ENCODE results near the gene BARX1.

BARX1 gene

GRCh38 chr9:93907551-93908199 lies 47.5 kb downstream of the BARX1 start:
- Histone ChIP-seq H3K4me1 (ENCODE audit: control insufficient read depth, insufficient read depth, low read length) (no peaks in the 10 kb centered on the region), H3K27ac (ENCODE audit: extremely low read depth, low read depth, low read length) (no peak overlapping the region), H3K36me3 (ENCODE audit: control insufficient read depth in 2 of 2, insufficient read depth in 1 of 2, low read length in 2 of 2) (no peaks in the 10 kb centered on the region), H3K4me3 (ENCODE audit: low read depth, low read length) (no peak overlapping the region), H3K9me3 (ENCODE audit: control insufficient read depth, insufficient read depth, low read depth, low read length) (no peaks in the 10 kb centered on the region)
- CTCF ChIA-PET: no interaction called here
- POLR2A ChIA-PET: no interaction called here
- no peak for TF ChIP-seq ZNF398 (tag by site-specific recombination; IDR thresholded peaks at IDR 0.05)
- TF ChIP-seq ZNF521 (tag by site-specific recombination; IDR thresholded peaks at IDR 0.05): no peak

- Histone ChIP-seq H3K27ac (ENCODE audit: extremely low read depth, low read depth, low read length) (no peak overlapping the region), H3K4me1 (ENCODE audit: control insufficient read depth, insufficient read depth, low read length) (no peaks in the 10 kb centered on the region), H3K9me3 (ENCODE audit: control insufficient read depth, insufficient read depth, low read depth, low read length) (no peaks in the 10 kb centered on the region), H3K4me3 (ENCODE audit: low read depth, low read length) (no peak overlapping the region), H3K36me3 (ENCODE audit: control insufficient read depth in 2 of 2, insufficient read depth in 1 of 2, low read length in 2 of 2) (no peaks in the 10 kb centered on the region)
- ChIA-PET CTCF (no interaction called here), POLR2A (interaction anchor here (0.5 kb wide), 1 partner anchor 676 kb away, joined by 4 read pairs; no protein-coding TSS in a partner anchor)
- TF ChIP-seq ZNF350 (tag by site-specific recombination; IDR thresholded peaks at IDR 0.05) (no peak), MYNN (tag by site-specific recombination; IDR thresholded peaks at IDR 0.05; ENCODE audit: borderline replicate concordance) (no peak), BCL11A (tag by site-specific recombination; IDR thresholded peaks at IDR 0.05; ENCODE audit: low read depth) (no peak), ZFP37 (tag by site-specific recombination; IDR thresholded peaks at IDR 0.05) (no peak)
Observed at GRCh38 chr9:93906195-93906880, 48.8 kb downstream of the BARX1 start.

- CTCF ChIA-PET: no interaction called here
- Histone ChIP-seq H3K36me3 (ENCODE audit: control insufficient read depth in 2 of 2, insufficient read depth in 1 of 2, low read length in 2 of 2) (no peaks in the 10 kb centered on the region), H3K27ac (ENCODE audit: extremely low read depth, low read depth, low read length) (no peak overlapping the region), H3K4me1 (ENCODE audit: control insufficient read depth, insufficient read depth, low read length) (no peaks in the 10 kb centered on the region), H3K4me3 (ENCODE audit: low read depth, low read length) (no peak overlapping the region), H3K9me3 (ENCODE audit: control insufficient read depth, insufficient read depth, low read depth, low read length) (no peaks in the 10 kb centered on the region)
- no peak for TF ChIP-seq ZNF580 (tag by site-specific recombination; IDR thresholded peaks at IDR 0.05)
- no peak for TF ChIP-seq ZNF610 (tag by site-specific recombination; IDR thresholded peaks at IDR 0.05; ENCODE audit: borderline replicate concordance)
- TF ChIP-seq ZNF621 (tag by site-specific recombination; IDR thresholded peaks at IDR 0.05): no peak
- no peak for TF ChIP-seq ZFHX2 (tag by site-specific recombination; conservative IDR thresholded peaks at IDR 0.05)
- TF ChIP-seq ZBTB7A (tag by site-specific recombination; IDR thresholded peaks at IDR 0.05; ENCODE audit: low read depth): no peak
- no peak for TF ChIP-seq ZNF449 (tag by site-specific recombination; IDR thresholded peaks at IDR 0.05)
- no peak for TF ChIP-seq ZNF513 (tag by site-specific recombination; IDR thresholded peaks at IDR 0.05)
- POLR2A ChIA-PET: no interaction called here
Observed at GRCh38 chr9:93905473-93906133, 49.6 kb downstream of the BARX1 start.
